Measurements from ENCODE around the gene CDK14.

DNA sequence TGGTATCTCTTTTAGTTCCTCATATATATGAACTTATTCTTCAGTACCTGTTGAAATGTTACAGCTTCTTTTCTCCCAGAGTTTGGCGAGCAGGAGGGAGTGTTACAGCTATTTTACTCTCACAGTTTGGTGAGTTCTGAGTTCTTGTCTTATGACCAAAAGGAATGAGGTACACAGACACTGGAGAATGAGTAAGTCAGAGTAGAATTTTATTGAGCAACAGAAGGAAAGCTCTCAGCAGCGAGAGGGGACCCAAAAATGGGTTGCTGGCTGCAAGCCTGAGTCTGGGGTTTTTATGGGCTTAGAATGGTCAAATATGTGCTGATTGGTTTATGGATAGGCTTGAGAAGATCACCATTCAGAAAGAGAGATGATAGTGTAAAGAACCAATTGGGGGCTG lies 175.2 kb downstream of the CDK14 start:
- TF ChIP-seq, protein P1, sequence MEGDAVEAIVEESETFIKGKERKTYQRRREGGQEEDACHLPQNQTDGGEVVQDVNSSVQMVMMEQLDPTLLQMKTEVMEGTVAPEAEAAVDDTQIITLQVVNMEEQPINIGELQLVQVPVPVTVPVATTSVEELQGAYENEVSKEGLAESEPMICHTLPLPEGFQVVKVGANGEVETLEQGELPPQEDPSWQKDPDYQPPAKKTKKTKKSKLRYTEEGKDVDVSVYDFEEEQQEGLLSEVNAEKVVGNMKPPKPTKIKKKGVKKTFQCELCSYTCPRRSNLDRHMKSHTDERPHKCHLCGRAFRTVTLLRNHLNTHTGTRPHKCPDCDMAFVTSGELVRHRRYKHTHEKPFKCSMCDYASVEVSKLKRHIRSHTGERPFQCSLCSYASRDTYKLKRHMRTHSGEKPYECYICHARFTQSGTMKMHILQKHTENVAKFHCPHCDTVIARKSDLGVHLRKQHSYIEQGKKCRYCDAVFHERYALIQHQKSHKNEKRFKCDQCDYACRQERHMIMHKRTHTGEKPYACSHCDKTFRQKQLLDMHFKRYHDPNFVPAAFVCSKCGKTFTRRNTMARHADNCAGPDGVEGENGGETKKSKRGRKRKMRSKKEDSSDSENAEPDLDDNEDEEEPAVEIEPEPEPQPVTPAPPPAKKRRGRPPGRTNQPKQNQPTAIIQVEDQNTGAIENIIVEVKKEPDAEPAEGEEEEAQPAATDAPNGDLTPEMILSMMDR (IDR thresholded peaks at IDR 0.05; ENCODE audit: low read depth, low read length, missing input control), result no peak
- TF ChIP-seq EGR1 (IDR thresholded peaks at IDR 0.05; ENCODE audit: low read depth in 2 of 2) (no peak), HNF4G (IDR thresholded peaks at IDR 0.05) (no peak), SP1 (IDR thresholded peaks at IDR 0.05) (no peak), YY1 (IDR thresholded peaks at IDR 0.05) (no peak), RAD21 (IDR thresholded peaks at IDR 0.05) (no peak), RXRA (IDR thresholded peaks at IDR 0.05) (no peak)
- TF ChIP-seq, protein P2, sequence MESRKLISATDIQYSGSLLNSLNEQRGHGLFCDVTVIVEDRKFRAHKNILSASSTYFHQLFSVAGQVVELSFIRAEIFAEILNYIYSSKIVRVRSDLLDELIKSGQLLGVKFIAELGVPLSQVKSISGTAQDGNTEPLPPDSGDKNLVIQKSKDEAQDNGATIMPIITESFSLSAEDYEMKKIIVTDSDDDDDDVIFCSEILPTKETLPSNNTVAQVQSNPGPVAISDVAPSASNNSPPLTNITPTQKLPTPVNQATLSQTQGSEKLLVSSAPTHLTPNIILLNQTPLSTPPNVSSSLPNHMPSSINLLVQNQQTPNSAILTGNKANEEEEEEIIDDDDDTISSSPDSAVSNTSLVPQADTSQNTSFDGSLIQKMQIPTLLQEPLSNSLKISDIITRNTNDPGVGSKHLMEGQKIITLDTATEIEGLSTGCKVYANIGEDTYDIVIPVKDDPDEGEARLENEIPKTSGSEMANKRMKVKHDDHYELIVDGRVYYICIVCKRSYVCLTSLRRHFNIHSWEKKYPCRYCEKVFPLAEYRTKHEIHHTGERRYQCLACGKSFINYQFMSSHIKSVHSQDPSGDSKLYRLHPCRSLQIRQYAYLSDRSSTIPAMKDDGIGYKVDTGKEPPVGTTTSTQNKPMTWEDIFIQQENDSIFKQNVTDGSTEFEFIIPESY (IDR thresholded peaks at IDR 0.05), result no peak
- TF ChIP-seq, protein P3, sequence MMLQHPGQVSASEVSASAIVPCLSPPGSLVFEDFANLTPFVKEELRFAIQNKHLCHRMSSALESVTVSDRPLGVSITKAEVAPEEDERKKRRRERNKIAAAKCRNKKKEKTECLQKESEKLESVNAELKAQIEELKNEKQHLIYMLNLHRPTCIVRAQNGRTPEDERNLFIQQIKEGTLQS (IDR thresholded peaks at IDR 0.05), result no peak
